GM19023 (cell line): ENCODE measurements around the gene FAM120B.
"Not testable (repeated sequence)": the region's sequence is repeated elsewhere in the genome, so short reads cannot be mapped to it uniquely, and the experiment has no call there.

Experiments
- ATAC-seq: cut with Tn5 transposase; IDR thresholded peaks from one replicate; pipeline ENCODE4 v1.9.1; 2021; ENCODE audit warnings: mild to moderate bottlenecking, moderate library complexity; ENCODE audit not compliant: unreplicated experiment

The FAM120B gene

GRCh38 chr6:170297576-170298330 lies 8.8 kb upstream of the FAM120B start:
- no peak for ATAC-seq

GRCh38 chr6:170298688-170299087 lies 7.9 kb upstream of the FAM120B start:
- no peak for ATAC-seq

GRCh38 chr6:170301184-170301583 lies 5.4 kb upstream of the FAM120B start:
- ATAC-seq: no peak

- peak; percentile 21 for ATAC-seq
Measured at GRCh38 chr6:170305805-170306323, 694 bp upstream of the FAM120B start.

GRCh38 chr6:170307080-170307545 lies 555 bp downstream of the FAM120B start:
- ATAC-seq: no peak

GRCh38 chr6:170308761-170309160 lies 2.2 kb downstream of the FAM120B start:
- no peak for ATAC-seq

GRCh38 chr6:170311696-170312095 lies 5.1 kb downstream of the FAM120B start:
- ATAC-seq: no peak

- no peak for ATAC-seq
Measured at GRCh38 chr6:170312876-170313275, 6.3 kb downstream of the FAM120B start.

GRCh38 chr6:170313716-170314295 lies 7.2 kb downstream of the FAM120B start:
- no peak for ATAC-seq

GRCh38 chr6:170314983-170315382 lies 8.4 kb downstream of the FAM120B start:
- no peak for ATAC-seq

GRCh38 chr6:170316071-170316470 lies 9.5 kb downstream of the FAM120B start:
- no peak for ATAC-seq

GRCh38 chr6:170317076-170317475 lies 10.5 kb downstream of the FAM120B start:
- ATAC-seq: no peak

- no peak for ATAC-seq
Measured at GRCh38 chr6:170317718-170318117, 11.2 kb downstream of the FAM120B start.

GRCh38 chr6:170329321-170329720 lies 22.8 kb downstream of the FAM120B start:
- ATAC-seq: no peak

GRCh38 chr6:170335199-170335598 lies 28.6 kb downstream of the FAM120B start:
- ATAC-seq: not testable (repeated sequence)

GRCh38 chr6:170344631-170345576 lies 38.3 kb downstream of the FAM120B start:
- ATAC-seq: no peak

GRCh38 chr6:170345662-170346061 lies 39.1 kb downstream of the FAM120B start:
- no peak for ATAC-seq

GRCh38 chr6:170346649-170347048 lies 40.1 kb downstream of the FAM120B start:
- no peak for ATAC-seq

GRCh38 chr6:170347091-170347490 lies 40.5 kb downstream of the FAM120B start:
- ATAC-seq: peak; percentile 75

GRCh38 chr6:170347975-170348374 lies 41.4 kb downstream of the FAM120B start:
- no peak for ATAC-seq

GRCh38 chr6:170351456-170351855 lies 44.9 kb downstream of the FAM120B start:
- not testable (repeated sequence) for ATAC-seq
